Nephron progenitor cell (in vitro differentiated cells): Measurements from ENCODE around the gene GBA3.

Experiments
- DNase-seq: peaks from one replicate; pipeline ENCODE4 v3.0.0; 2021
- H3K27ac Mint-ChIP-seq: 2 replicates; pipeline ENCODE4 v1.8.0; 2021; ENCODE audit warnings: mild to moderate bottlenecking, moderate library complexity, mixed read lengths
- H3K27me3 Mint-ChIP-seq: 2 replicates; pipeline ENCODE4 v1.8.0; 2021; ENCODE audit warnings: mild to moderate bottlenecking, low read depth, mixed read lengths; ENCODE audit not compliant: poor library complexity
- H3K36me3 Mint-ChIP-seq: 2 replicates; pipeline ENCODE4 v1.8.0; 2021; ENCODE audit warnings: low read depth, mixed read lengths
- H3K4me1 Mint-ChIP-seq: 2 replicates; pipeline ENCODE4 v1.8.0; 2021; ENCODE audit warnings: mixed read lengths
- H3K4me3 Mint-ChIP-seq: 2 replicates; pipeline ENCODE4 v1.8.0; 2021; ENCODE audit warnings: mild to moderate bottlenecking, moderate library complexity, mixed read lengths
- H3K9me3 Mint-ChIP-seq: 2 replicates; pipeline ENCODE4 v1.8.0; 2021; ENCODE audit warnings: mild to moderate bottlenecking, moderate library complexity, mixed read lengths
- CTCF ChIP-seq: fragments of 200-600 bp; sonication (generic); IDR thresholded peaks from 2 replicates; pipeline ENCODE4 v1.5.0; 2021; ENCODE audit warnings: antibody characterized with exemption

Gene GBA3

GRCh38 chr4:22762548-22762947 lies 69.8 kb downstream of the GBA3 start:
- no peak for TF ChIP-seq CTCF
- Mint-ChIP-seq H3K27me3 (no peaks in the 10 kb centered on the region), H3K27ac (no peak overlapping the region), H3K9me3 (no peaks in the 10 kb centered on the region), H3K4me3 (no peak overlapping the region), H3K4me1 (peaks cover 8% of the 10 kb centered on the region), H3K36me3 (no peaks in the 10 kb centered on the region)
- DNase-seq: no peak

GRCh38 chr4:22764183-22764582 lies 71.4 kb downstream of the GBA3 start:
- no peak for DNase-seq
- TF ChIP-seq CTCF: no peak
- no peaks in the 10 kb centered on the region for H3K27me3 Mint-ChIP-seq
- H3K9me3 Mint-ChIP-seq: no peaks in the 10 kb centered on the region
- H3K4me3 Mint-ChIP-seq: no peak overlapping the region
- H3K27ac Mint-ChIP-seq: no peak overlapping the region
- no peaks in the 10 kb centered on the region for H3K36me3 Mint-ChIP-seq
- H3K4me1 Mint-ChIP-seq: peaks cover 8% of the 10 kb centered on the region

GRCh38 chr4:22766068-22766467 lies 73.3 kb downstream of the GBA3 start:
- no peak for TF ChIP-seq CTCF
- H3K27me3 Mint-ChIP-seq: no peaks in the 10 kb centered on the region
- no peak for DNase-seq
- H3K4me3 Mint-ChIP-seq: no peak overlapping the region
- peaks cover 7% of the 10 kb centered on the region for H3K9me3 Mint-ChIP-seq
- H3K4me1 Mint-ChIP-seq: peaks cover 8% of the 10 kb centered on the region
- no peaks in the 10 kb centered on the region for H3K36me3 Mint-ChIP-seq
- no peak overlapping the region for H3K27ac Mint-ChIP-seq

- no peak for DNase-seq
- Mint-ChIP-seq H3K4me3 (no peak overlapping the region), H3K27ac (no peak overlapping the region), H3K36me3 (no peaks in the 10 kb centered on the region), H3K4me1 (no peaks in the 10 kb centered on the region), H3K9me3 (peaks cover 16% of the 10 kb centered on the region), H3K27me3 (no peaks in the 10 kb centered on the region)
- TF ChIP-seq CTCF: no peak
Measured at GRCh38 chr4:22778547-22779163, 85.9 kb downstream of the GBA3 start.

- Mint-ChIP-seq H3K27ac (no peak overlapping the region), H3K4me3 (no peak overlapping the region), H3K27me3 (no peaks in the 10 kb centered on the region), H3K4me1 (no peaks in the 10 kb centered on the region), H3K36me3 (no peaks in the 10 kb centered on the region), H3K9me3 (peaks cover 16% of the 10 kb centered on the region)
- no peak for TF ChIP-seq CTCF
- no peak for DNase-seq
Measured at GRCh38 chr4:22780317-22780716, 87.6 kb downstream of the GBA3 start.

GRCh38 chr4:22780797-22781196 lies 88.1 kb downstream of the GBA3 start:
- no peak for TF ChIP-seq CTCF
- no peak overlapping the region for H3K27ac Mint-ChIP-seq
- H3K4me3 Mint-ChIP-seq: no peak overlapping the region
- no peaks in the 10 kb centered on the region for H3K4me1 Mint-ChIP-seq
- DNase-seq: no peak
- H3K9me3 Mint-ChIP-seq: peaks cover 12% of the 10 kb centered on the region
- no peaks in the 10 kb centered on the region for H3K27me3 Mint-ChIP-seq
- no peaks in the 10 kb centered on the region for H3K36me3 Mint-ChIP-seq
